Endothelial cell of umbilical vein (primary cell): ENCODE measurements around the gene ZNF213. TPM values are rescaled to one million over a fixed set of nuclear protein-coding genes. Genes with fewer than 3 reads are reported as not detected.

ENCODE experiments used
- BruUV-seq: library from RNA; stranded (reverse); fragments of 400-500 nt; replicated peaks from 2 replicates; lab custom pipeline; 2021; lab: Mats Ljungman, UMichigan
- CTCF ChIA-PET: fragments of 300-600, 350-600 bp; sonication (Branson Sonifier 250); formaldehyde crosslinking; loops from one replicate; lab custom pipeline; 2021; ENCODE audit warnings: antibody characterized with exemption, inconsistent platforms; lab: Charles Lee
- POLR2A ChIA-PET: fragments of 300-600, 350-600 bp; sonication (Branson Sonifier 250); formaldehyde crosslinking; loops from one replicate; lab custom pipeline; 2021; ENCODE audit warnings: antibody characterized with exemption, inconsistent platforms; lab: Charles Lee
- DNase-seq: peaks from one replicate; pipeline ENCODE4 v3.0.0-alpha.2; 2011; ENCODE audit warnings: low read depth, low spot score
- FAIRE-seq: peaks from 2 replicates; lab custom pipeline; 2011; peaks lifted over from hg19 to GRCh38; lab: Jason Lieb, UNC
- H2AFZ ChIP-seq: 2 replicates; pipeline ENCODE4 v1.6.0; 2012; ENCODE audit warnings: low read depth, low read length, control low read depth, inconsistent platforms
- H3K27ac ChIP-seq: 2 replicates; pipeline ENCODE4 v1.5.1; 2011; ENCODE audit warnings: low read depth, mild to moderate bottlenecking, control low read depth, low read length, moderate library complexity; ENCODE audit not compliant: insufficient read depth
- H3K27me3 ChIP-seq, 2 experiments: 2 replicates each; pipeline versions ENCODE4 v1.6.0 to v1.6.1; 2011; ENCODE audit warnings: low read length in 2 of 2, mixed read lengths in 1 of 2; ENCODE audit not compliant: control insufficient read depth in 2 of 2, insufficient read depth in 2 of 2
- H3K36me3 ChIP-seq, 2 experiments: 2 replicates in 1 of 2; 3 replicates in 1 of 2; pipeline ENCODE4 v1.5.1; 2011; ENCODE audit warnings: low read length in 2 of 2, mild to moderate bottlenecking in 1 of 2, moderate library complexity in 1 of 2; ENCODE audit not compliant: control insufficient read depth in 2 of 2, insufficient read depth in 2 of 2; ENCODE audit errors: extremely low read depth in 1 of 2
- H3K4me1 ChIP-seq: 3 replicates; pipeline ENCODE4 v1.5.1; 2011; ENCODE audit warnings: mild to moderate bottlenecking, low read length; ENCODE audit not compliant: control insufficient read depth, insufficient read depth; ENCODE audit errors: extremely low read depth
- H3K4me2 ChIP-seq: 2 replicates; pipeline ENCODE4 v1.6.1; 2011; ENCODE audit warnings: low read length, control low read depth, mixed read lengths; ENCODE audit not compliant: insufficient read depth
- H3K4me3 ChIP-seq, 3 experiments: fragments of 200-600 bp in 1 of 3; sonication (generic), shearing (Covaris generic) in 1 of 3; replicated peaks in 1 of 3; 2 replicates each; pipeline ENCODE4 v1.5.1; 2011 to 2016; ENCODE audit warnings: control low read depth in 3 of 3, low read length in 3 of 3, mild to moderate bottlenecking in 2 of 3, inconsistent platforms in 1 of 3, low read depth in 1 of 3, moderate library complexity in 1 of 3; ENCODE audit not compliant: insufficient read depth in 1 of 3
- H3K79me2 ChIP-seq: 2 replicates; pipeline ENCODE4 v1.6.0; 2012; ENCODE audit warnings: low read length, inconsistent platforms; ENCODE audit not compliant: control insufficient read depth, insufficient read depth
- H3K9ac ChIP-seq: replicated peaks from 2 replicates; pipeline ENCODE3; 2011; ENCODE audit warnings: low read length, control low read depth; ENCODE audit not compliant: insufficient read depth; ENCODE audit errors: extremely low read depth
- H3K9me1 ChIP-seq: replicated peaks from 3 replicates; pipeline ENCODE4 v1.6.0; 2011; ENCODE audit warnings: mild to moderate bottlenecking, low read length; ENCODE audit not compliant: control insufficient read depth, insufficient read depth; ENCODE audit errors: extremely low read depth
- H3K9me3 ChIP-seq: replicated peaks from 2 replicates; pipeline ENCODE4 v1.5.1; 2012; ENCODE audit warnings: low read length, inconsistent platforms; ENCODE audit not compliant: control insufficient read depth, insufficient read depth
- H4K20me1 ChIP-seq: replicated peaks from 2 replicates; pipeline ENCODE3; 2011; ENCODE audit warnings: mild to moderate bottlenecking, low read length; ENCODE audit not compliant: control insufficient read depth, insufficient read depth; ENCODE audit errors: extremely low read depth
- EZH2 ChIP-seq: IDR thresholded peaks from 2 replicates; pipeline ENCODE4 v1.6.1; 2012; ENCODE audit warnings: borderline replicate concordance, low read depth, mild to moderate bottlenecking, moderate library complexity, low read length, inconsistent platforms; ENCODE audit not compliant: severe bottlenecking
- FOS ChIP-seq: IDR thresholded peaks from 2 replicates; pipeline ENCODE4 v1.6.1; 2011; ENCODE audit warnings: mild to moderate bottlenecking, low read length, moderate library complexity, borderline replicate concordance; ENCODE audit not compliant: insufficient read depth
- GATA2 ChIP-seq: IDR thresholded peaks from 2 replicates; pipeline ENCODE4 v1.7.0; 2011; ENCODE audit warnings: low read depth, mild to moderate bottlenecking, moderate library complexity, mixed read lengths, low read length; ENCODE audit not compliant: insufficient read length, insufficient read depth
- JUN ChIP-seq: IDR thresholded peaks from 2 replicates; pipeline ENCODE4 v1.6.1; 2011; ENCODE audit warnings: borderline replicate concordance, low read depth; ENCODE audit not compliant: insufficient read length, insufficient read depth
- MAX ChIP-seq: IDR thresholded peaks from 2 replicates; pipeline ENCODE4 v1.6.1; 2011; ENCODE audit not compliant: insufficient read depth, insufficient read length
- MYC ChIP-seq: IDR thresholded peaks from one replicate; pipeline ENCODE4 v1.6.1; 2011; ENCODE audit warnings: mild to moderate bottlenecking, low read depth, low read length
- POLR2A ChIP-seq: IDR thresholded peaks from 2 replicates; pipeline ENCODE4 v1.6.1; 2012; ENCODE audit warnings: low read depth, mild to moderate bottlenecking, control low read depth, low read length
- POLR2AphosphoS5 ChIP-seq: IDR thresholded peaks from 2 replicates; pipeline ENCODE4 v1.6.1; 2012; ENCODE audit warnings: low read depth, mild to moderate bottlenecking, control low read depth, low read length, moderate library complexity; ENCODE audit not compliant: insufficient read depth
- dilution Hi-C: fragments of 300-500 bp; cut with MboI; formaldehyde crosslinking; loops from one replicate; pipeline ENCODE4 v1.15.0; 2019; ENCODE audit warnings: low sequenced_read_pairs; ENCODE audit not compliant: extremely low pct_ligation_motif_present
- intact Hi-C: fragments of 100-400 bp; cut with micrococcal nuclease; formaldehyde crosslinking; loops from one replicate; pipeline ENCODE4 v1.10.0; 2022
- polyA plus RNA-seq, 4 experiments: library from polyadenylated mRNA; depleted of rRNA in 3 of 4; stranded (reverse) in 3 of 4; unstranded in 1 of 4; fragments of >200 nt; gene quantifications; 2 replicates each; pipeline versions ENCODE4 v1.2.1 to v1.2.3, GENCODE V29; 2011 to 2012; ENCODE audit warnings: missing spikeins in 1 of 4
- total RNA-seq: library from RNA; stranded (reverse); gene quantifications from 2 replicates; pipeline ENCODE4 v1.2.3, GENCODE V29; 2021
- TF ChIP-seq, protein P1 (sequence below), 2 donors: IDR thresholded peaks; 1 replicate in 1 of 2; 2 replicates in 1 of 2; pipeline ENCODE4 v1.5.1; 2011; ENCODE audit warnings: low read length in 2 of 2, mild to moderate bottlenecking in 2 of 2, moderate library complexity in 2 of 2, control low read depth in 1 of 2, inconsistent platforms in 1 of 2, low read depth in 1 of 2; ENCODE audit not compliant: insufficient read depth in 1 of 2; ENCODE audit errors: extremely low read depth in 1 of 2

Gene ZNF213
- total and polyA plus RNA-seq, 2 donors (not counting 3 experiments of a cell fraction or from before 2014, with no cell fraction given) = 2.0 to 9.8 TPM

DNA sequence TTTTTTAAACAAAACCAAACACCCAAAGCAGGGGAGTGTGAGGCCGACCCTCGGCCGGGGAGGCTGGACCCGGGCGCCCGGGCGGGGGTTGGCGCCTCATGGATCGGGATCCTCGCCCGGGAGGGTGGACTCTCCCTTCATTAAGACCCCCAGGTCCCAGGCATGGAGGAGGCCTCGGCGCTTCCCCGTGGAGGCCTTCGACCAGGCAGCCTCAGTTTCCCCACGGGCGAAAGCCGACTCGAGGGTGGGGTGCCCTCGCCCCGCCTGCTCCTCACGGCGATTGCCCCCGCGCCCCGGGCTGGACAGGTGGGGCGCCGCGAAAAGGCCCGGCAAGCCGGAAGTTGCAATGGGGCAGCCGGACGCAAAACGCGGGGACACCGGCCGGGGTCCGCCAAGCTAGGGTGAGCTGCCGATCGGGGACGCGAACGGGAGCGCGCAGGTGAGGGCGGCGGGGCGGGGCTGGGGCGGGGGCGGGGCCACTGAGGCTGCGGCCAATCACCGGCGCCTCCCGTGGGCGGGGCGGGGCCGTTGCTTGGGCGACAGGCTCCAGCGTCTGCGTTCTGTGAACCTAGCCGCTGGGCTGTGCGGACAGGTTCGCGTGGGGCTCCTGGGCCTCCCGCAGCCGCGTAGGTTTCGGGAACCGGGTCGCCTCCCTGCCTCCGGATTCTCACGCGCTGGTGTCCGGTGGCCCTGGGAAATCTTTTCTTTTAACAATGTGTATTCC is 28.5 kb upstream of the ZNF213 start:
- Histone ChIP-seq H3K4me1 (peaks cover 17% of the 10 kb centered on the region), H4K20me1 (no peaks in the 10 kb centered on the region), H3K79me2 (no peaks in the 10 kb centered on the region), H3K4me3 (peak overlapping the region; percentile 34 to 76 (median 73)), H3K9me3 (no peaks in the 10 kb centered on the region), H3K27ac (peak overlapping the region; percentile 38), H3K9ac (peak overlapping the region; percentile 49), H3K4me2 (peak overlapping the region; percentile 92), H3K36me3 (no peaks in the 10 kb centered on the region), H3K9me1 (no peaks in the 10 kb centered on the region), H3K27me3 (no peaks in the 10 kb centered on the region), H2AFZ (peak overlapping the region; percentile 77)
- ChIA-PET CTCF (interaction anchor here (0.6 to 1.7 kb wide), 7 partner anchors 11 to 161 kb away, joined by 3 to 10 read pairs (median 4); no protein-coding TSS in a partner anchor), POLR2A (no interaction called here)
- DNase-seq (peak; percentile 76), FAIRE-seq (peak; percentile 71)
- peak; percentile 56 for TF ChIP-seq POLR2A
- TF ChIP-seq POLR2AphosphoS5 = peak; percentile 76
- no peak for TF ChIP-seq EZH2
- intact Hi-C loops (loop anchor here (2.0 kb wide), 1 partner anchor 18 kb away; no protein-coding TSS in a partner anchor), dilution Hi-C loops (no loop called here)
- TSS peak; percentile 60 for BruUV-seq

- FAIRE-seq = peak; percentile 75
- TF ChIP-seq EZH2 = no peak
- peak; percentile 70 for TF ChIP-seq POLR2AphosphoS5
- no peak for TF ChIP-seq JUN
- no peak for TF ChIP-seq GATA2
- TF ChIP-seq FOS = no peak
- TF ChIP-seq, protein P1, sequence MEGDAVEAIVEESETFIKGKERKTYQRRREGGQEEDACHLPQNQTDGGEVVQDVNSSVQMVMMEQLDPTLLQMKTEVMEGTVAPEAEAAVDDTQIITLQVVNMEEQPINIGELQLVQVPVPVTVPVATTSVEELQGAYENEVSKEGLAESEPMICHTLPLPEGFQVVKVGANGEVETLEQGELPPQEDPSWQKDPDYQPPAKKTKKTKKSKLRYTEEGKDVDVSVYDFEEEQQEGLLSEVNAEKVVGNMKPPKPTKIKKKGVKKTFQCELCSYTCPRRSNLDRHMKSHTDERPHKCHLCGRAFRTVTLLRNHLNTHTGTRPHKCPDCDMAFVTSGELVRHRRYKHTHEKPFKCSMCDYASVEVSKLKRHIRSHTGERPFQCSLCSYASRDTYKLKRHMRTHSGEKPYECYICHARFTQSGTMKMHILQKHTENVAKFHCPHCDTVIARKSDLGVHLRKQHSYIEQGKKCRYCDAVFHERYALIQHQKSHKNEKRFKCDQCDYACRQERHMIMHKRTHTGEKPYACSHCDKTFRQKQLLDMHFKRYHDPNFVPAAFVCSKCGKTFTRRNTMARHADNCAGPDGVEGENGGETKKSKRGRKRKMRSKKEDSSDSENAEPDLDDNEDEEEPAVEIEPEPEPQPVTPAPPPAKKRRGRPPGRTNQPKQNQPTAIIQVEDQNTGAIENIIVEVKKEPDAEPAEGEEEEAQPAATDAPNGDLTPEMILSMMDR (IDR thresholded peaks at IDR 0.05; ENCODE audit: extremely low read depth in 1 of 2, insufficient read depth in 1 of 2, low read depth in 1 of 2, low read length in 2 of 2) = no peak
- TF ChIP-seq MAX = no peak
- peak; percentile 34 for TF ChIP-seq POLR2A
- TF ChIP-seq MYC = no peak
These were observed 22.6 kb upstream of the ZNF213 start, which contains the start of gene ZNF205 for GRCh38 chr16:3112058-3112880. Gene ZNF205 (plus strand): TSS chr16:3112586. CDS start chr16:3113431, 845 bp downstream.

More at GRCh38 chr16:3112058-3112880, 22.6 kb upstream of the ZNF213 start, which contains the start of gene ZNF205:
- dilution Hi-C loops = no loop called here
- intact Hi-C loops = loop anchor here (1.0 kb wide), 1 partner anchor 9 kb away; no protein-coding TSS in a partner anchor
- Histone ChIP-seq H3K9ac (peak within 1 kb of the TSS; percentile 54), H3K9me1 (no peaks in the 10 kb centered on the region), H3K9me3 (no peaks in the 10 kb centered on the region), H3K27ac (no peak within 1 kb of the TSS), H3K4me2 (peak within 1 kb of the TSS; percentile 75), H3K36me3 (peaks cover 0 to 11% of the 10 kb centered on the region in 2 experiments), H2AFZ (peak within 1 kb of the TSS; percentile 84), H3K4me1 (peaks cover 18% of the 10 kb centered on the region), H3K4me3 (peak within 1 kb of the TSS; percentile 44 to 78 (median 59)), H4K20me1 (no peaks in the 10 kb centered on the region), H3K27me3 (no peaks in the 10 kb centered on the region), H3K79me2 (peaks cover 13% of the 10 kb centered on the region)
- ChIA-PET CTCF (interaction anchor here (1.2 to 3.9 kb wide), 7 partner anchors 10 to 81 kb away, joined by 4 to 38 read pairs (median 23); partner anchors contain the start of genes ZNF213 and ZSCAN10), POLR2A (interaction anchor here (0.6 kb wide), 1 partner anchor 22 kb away, joined by 3 read pairs; the partner anchor contains the start of gene ZNF213)
- DNase-seq = peak; percentile 61
- no TSS peak for BruUV-seq
